T-helper 1 cell treated with Interleukin-12 subunit alpha and Interleukin-12 subunit beta and Interleukin-4 antibody, amounts not matched to agents 30 μg/mL and 1 μg/mL, for 36 hours (primary cell): ENCODE results near the gene DLK2.
"Not testable (repeated sequence)": the region's sequence is repeated elsewhere in the genome, so short reads cannot be mapped to it uniquely, and the experiment has no call there.

Source experiments
- H3K27ac Mint-ChIP-seq: one replicate; pipeline ENCODE4 v1.8.0; 2021; ENCODE audit warnings: mild to moderate bottlenecking, mixed read lengths
- H3K27me3 Mint-ChIP-seq: one replicate; pipeline ENCODE4 v1.8.0; 2021; ENCODE audit warnings: low read depth, mixed read lengths
- H3K36me3 Mint-ChIP-seq: one replicate; pipeline ENCODE4 v1.8.0; 2021; ENCODE audit warnings: low read depth, mixed read lengths
- H3K4me1 Mint-ChIP-seq: one replicate; pipeline ENCODE4 v1.8.0; 2021; ENCODE audit warnings: low read depth, mixed read lengths
- H3K4me3 Mint-ChIP-seq: one replicate; pipeline ENCODE4 v1.8.0; 2021; ENCODE audit warnings: mild to moderate bottlenecking, moderate library complexity, mixed read lengths
- H3K9me3 Mint-ChIP-seq: one replicate; pipeline ENCODE4 v1.8.0; 2021; ENCODE audit warnings: mixed read lengths

The DLK2 gene

GRCh38 chr6:43434001-43434840 lies 21.1 kb downstream of the DLK2 start:
- peaks cover 18% of the 10 kb centered on the region for H3K36me3 Mint-ChIP-seq
- peaks cover under 1% of the 10 kb centered on the region for H3K4me1 Mint-ChIP-seq
- no peak overlapping the region for H3K27ac Mint-ChIP-seq
- H3K27me3 Mint-ChIP-seq = no peaks in the 10 kb centered on the region
- H3K9me3 Mint-ChIP-seq = no peaks in the 10 kb centered on the region
- no peak overlapping the region for H3K4me3 Mint-ChIP-seq

GRCh38 chr6:43433148-43433547 lies 22.2 kb downstream of the DLK2 start:
- H3K4me1 Mint-ChIP-seq = peaks cover 11% of the 10 kb centered on the region
- H3K9me3 Mint-ChIP-seq = no peaks in the 10 kb centered on the region
- H3K4me3 Mint-ChIP-seq = no peak overlapping the region
- peaks cover 20% of the 10 kb centered on the region for H3K36me3 Mint-ChIP-seq
- H3K27ac Mint-ChIP-seq = no peak overlapping the region
- no peaks in the 10 kb centered on the region for H3K27me3 Mint-ChIP-seq

GRCh38 chr6:43432009-43432945 lies 23.1 kb downstream of the DLK2 start:
- no peak overlapping the region for H3K4me3 Mint-ChIP-seq

GRCh38 chr6:43428874-43429273 lies 26.5 kb downstream of the DLK2 start:
- Mint-ChIP-seq H3K27ac (peak overlapping the region; percentile 94), H3K9me3 (no peaks in the 10 kb centered on the region), H3K36me3 (peaks cover 9% of the 10 kb centered on the region), H3K27me3 (no peaks in the 10 kb centered on the region), H3K4me1 (peaks cover 18% of the 10 kb centered on the region), H3K4me3 (peak overlapping the region; percentile 92)

More at GRCh38 chr6:43432009-43432945, 23.1 kb downstream of the DLK2 start:
- H3K27me3 Mint-ChIP-seq = no peaks in the 10 kb centered on the region
- peaks cover 14% of the 10 kb centered on the region for H3K4me1 Mint-ChIP-seq
- no peak overlapping the region for H3K27ac Mint-ChIP-seq
- no peaks in the 10 kb centered on the region for H3K9me3 Mint-ChIP-seq
- H3K36me3 Mint-ChIP-seq = peaks cover 15% of the 10 kb centered on the region

DNA sequence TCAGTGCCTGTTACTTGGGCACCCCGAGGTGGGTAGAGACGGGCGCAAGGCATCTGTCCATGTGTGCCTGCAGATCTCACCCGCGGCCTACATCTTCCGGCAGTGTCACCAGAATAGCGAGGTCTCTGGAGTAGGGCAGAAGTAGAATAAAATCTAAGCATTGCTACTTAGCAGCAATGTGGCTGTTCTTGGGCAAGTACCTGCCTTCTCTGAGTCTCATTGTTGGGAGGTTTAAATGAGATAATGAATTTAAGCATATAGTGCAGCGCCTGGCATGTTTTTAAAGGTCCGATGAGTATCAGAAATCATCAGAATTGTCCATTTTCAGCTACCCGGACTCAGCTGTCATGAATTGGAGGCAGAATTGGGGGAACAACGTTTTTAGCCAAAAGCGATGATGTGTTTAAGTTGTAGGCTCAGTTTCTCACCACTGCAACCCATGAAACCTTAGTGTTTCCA lies 27.2 kb downstream of the DLK2 start:
- no peaks in the 10 kb centered on the region for H3K27me3 Mint-ChIP-seq
- H3K36me3 Mint-ChIP-seq = peaks cover 9% of the 10 kb centered on the region
- H3K27ac Mint-ChIP-seq = peak overlapping the region; percentile 94
- H3K4me1 Mint-ChIP-seq = peaks cover 18% of the 10 kb centered on the region
- H3K4me3 Mint-ChIP-seq = peak overlapping the region; percentile 92
- H3K9me3 Mint-ChIP-seq = no peaks in the 10 kb centered on the region

GRCh38 chr6:43427406-43428111 lies 27.8 kb downstream of the DLK2 start, which contains the start of gene ABCC10:
Gene ABCC10 (plus strand): TSS chr6:43427541. CDS start chr6:43427979, 438 bp downstream.
- peak within 1 kb of the TSS; percentile 94 for H3K27ac Mint-ChIP-seq
- H3K4me3 Mint-ChIP-seq = peak within 1 kb of the TSS; percentile 92
- H3K36me3 Mint-ChIP-seq = peaks cover 9% of the 10 kb centered on the region
- H3K4me1 Mint-ChIP-seq = peaks cover 18% of the 10 kb centered on the region
- H3K27me3 Mint-ChIP-seq = no peaks in the 10 kb centered on the region
- H3K9me3 Mint-ChIP-seq = no peaks in the 10 kb centered on the region

GRCh38 chr6:43426928-43427405 lies 28.4 kb downstream of the DLK2 start:
- peaks cover 18% of the 10 kb centered on the region for H3K4me1 Mint-ChIP-seq
- no peaks in the 10 kb centered on the region for H3K27me3 Mint-ChIP-seq
- H3K9me3 Mint-ChIP-seq = no peaks in the 10 kb centered on the region
- H3K27ac Mint-ChIP-seq = peak overlapping the region; percentile 94
- peaks cover 7% of the 10 kb centered on the region for H3K36me3 Mint-ChIP-seq
- H3K4me3 Mint-ChIP-seq = peak overlapping the region; percentile 92

GRCh38 chr6:43425083-43425482 lies 30.3 kb downstream of the DLK2 start:
- H3K4me1 Mint-ChIP-seq = peaks cover 18% of the 10 kb centered on the region
- not testable (repeated sequence) for H3K36me3 Mint-ChIP-seq, H3K9me3 Mint-ChIP-seq, H3K27ac Mint-ChIP-seq, H3K4me3 Mint-ChIP-seq, H3K27me3 Mint-ChIP-seq

DNA sequence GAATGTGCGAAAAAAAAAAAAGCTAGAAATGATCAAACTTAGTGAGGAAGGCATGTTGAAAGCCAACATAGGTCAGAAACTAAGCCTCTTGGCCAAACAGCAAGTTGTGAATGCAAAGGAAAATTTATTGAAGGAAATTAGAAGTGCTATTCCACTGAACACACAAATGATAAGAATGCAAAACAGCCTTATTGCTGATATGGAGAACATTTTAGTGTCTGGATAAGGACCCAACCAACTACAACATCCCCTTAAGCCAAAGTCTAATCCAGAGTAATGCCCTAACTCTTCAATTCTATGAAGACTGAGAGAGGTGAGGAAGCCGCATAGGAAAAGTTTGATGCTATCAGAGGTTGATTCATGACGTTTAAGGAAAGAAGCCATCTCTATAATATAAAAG lies 33.5 kb downstream of the DLK2 start:
- Mint-ChIP-seq H3K36me3 (no peaks in the 10 kb centered on the region), H3K9me3 (no peaks in the 10 kb centered on the region), H3K27ac (no peak overlapping the region), H3K27me3 (peaks cover 21% of the 10 kb centered on the region), H3K4me3 (no peak overlapping the region), H3K4me1 (no peaks in the 10 kb centered on the region)

GRCh38 chr6:43420012-43420709 lies 35.2 kb downstream of the DLK2 start:
- Mint-ChIP-seq H3K4me3 (no peak overlapping the region), H3K36me3 (no peaks in the 10 kb centered on the region), H3K4me1 (no peaks in the 10 kb centered on the region), H3K27me3 (peaks cover 25% of the 10 kb centered on the region), H3K27ac (no peak overlapping the region), H3K9me3 (no peaks in the 10 kb centered on the region)

DNA sequence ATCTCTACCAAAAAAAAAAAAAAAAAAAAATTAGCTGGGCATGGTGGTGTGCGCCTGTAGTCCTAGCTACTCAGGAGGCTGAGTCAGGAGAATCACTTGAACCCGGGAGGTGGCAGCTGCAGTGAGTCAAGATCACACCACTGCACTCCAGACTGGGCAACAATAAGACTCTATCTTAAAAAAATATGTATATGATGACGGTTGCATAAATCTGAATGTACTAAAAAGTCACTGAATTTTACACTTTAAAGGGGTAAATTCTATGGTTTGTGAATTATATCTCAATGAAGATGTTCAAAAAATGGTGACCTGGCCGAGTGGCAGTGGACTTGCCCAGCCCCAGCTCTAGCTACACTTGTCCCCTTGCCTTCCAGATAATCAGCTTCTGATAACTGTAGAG lies 38.4 kb downstream of the DLK2 start:
- Mint-ChIP-seq H3K4me3 (no peak overlapping the region), H3K4me1 (no peaks in the 10 kb centered on the region), H3K27ac (no peak overlapping the region), H3K36me3 (no peaks in the 10 kb centered on the region), H3K27me3 (peaks cover 31% of the 10 kb centered on the region), H3K9me3 (no peaks in the 10 kb centered on the region)

DNA sequence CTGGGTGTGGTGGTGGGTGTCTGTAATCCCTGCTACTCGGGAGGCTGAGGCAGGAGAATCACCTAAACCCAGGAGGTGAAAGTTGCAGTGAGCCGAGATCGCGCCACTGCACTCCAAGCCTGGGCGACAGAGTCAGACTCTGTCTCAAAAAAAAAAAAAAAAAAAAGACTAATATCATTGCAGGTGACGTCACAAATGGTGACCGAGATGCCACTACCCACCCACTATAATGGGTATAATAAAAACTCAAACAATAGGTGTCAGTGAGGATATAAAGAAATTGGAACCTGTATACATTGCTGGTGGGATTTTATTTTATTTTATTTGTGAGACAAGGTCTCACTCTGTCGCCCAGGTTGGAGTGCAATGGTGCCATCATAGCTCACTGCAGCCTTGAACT lies 40.1 kb downstream of the DLK2 start:
- peaks cover 34% of the 10 kb centered on the region for H3K27me3 Mint-ChIP-seq
- not testable (repeated sequence) for H3K36me3 Mint-ChIP-seq, H3K4me1 Mint-ChIP-seq, H3K27ac Mint-ChIP-seq, H3K4me3 Mint-ChIP-seq, H3K9me3 Mint-ChIP-seq

GRCh38 chr6:43413002-43413401 lies 42.3 kb downstream of the DLK2 start:
- no peaks in the 10 kb centered on the region for H3K9me3 Mint-ChIP-seq
- no peak overlapping the region for H3K4me3 Mint-ChIP-seq
- H3K36me3 Mint-ChIP-seq = peaks cover 3% of the 10 kb centered on the region
- H3K27me3 Mint-ChIP-seq = peaks cover 26% of the 10 kb centered on the region
- H3K4me1 Mint-ChIP-seq = no peaks in the 10 kb centered on the region
- no peak overlapping the region for H3K27ac Mint-ChIP-seq
